ENCODE data around the gene EXD1.
"Not testable (repeated sequence)": the region's sequence is repeated elsewhere in the genome, so short reads cannot be mapped to it uniquely, and the experiment has no call there.

The EXD1 gene

GRCh38 chr15:41153733-41154132, 76.8 kb downstream of the EXD1 start:
- Histone ChIP-seq H3K27me3 (ENCODE audit: control insufficient read depth, insufficient read depth, low read length, poor library complexity, severe bottlenecking) (no peaks in the 10 kb centered on the region), H3K4me3 (ENCODE audit: insufficient read depth, low read depth, low read length) (no peak overlapping the region), H3K27ac (ENCODE audit: insufficient read depth, low read depth, low read length, poor library complexity, severe bottlenecking) (no peak overlapping the region), H3K9me3 (ENCODE audit: control insufficient read depth, low read length) (no peaks in the 10 kb centered on the region), H3K4me1 (ENCODE audit: control insufficient read depth, insufficient read depth, low read length) (no peaks in the 10 kb centered on the region), H3K36me3 (ENCODE audit: control insufficient read depth, insufficient read depth, low read length) (no peaks in the 10 kb centered on the region)
- WGBS, 2 experiments = 93 to 94% methylated on average over 5 of the region's 5 CpGs

GRCh38 chr15:41151451-41152005, 79.0 kb downstream of the EXD1 start:
- Histone ChIP-seq H3K4me1 (ENCODE audit: control insufficient read depth, insufficient read depth, low read length) (no peaks in the 10 kb centered on the region), H3K27ac (ENCODE audit: insufficient read depth, low read depth, low read length, poor library complexity, severe bottlenecking) (no peak overlapping the region), H3K9me3 (ENCODE audit: control insufficient read depth, low read length) (no peaks in the 10 kb centered on the region), H3K27me3 (ENCODE audit: control insufficient read depth, insufficient read depth, low read length, poor library complexity, severe bottlenecking) (no peaks in the 10 kb centered on the region), H3K36me3 (ENCODE audit: control insufficient read depth, insufficient read depth, low read length) (no peaks in the 10 kb centered on the region), H3K4me3 (ENCODE audit: insufficient read depth, low read depth, low read length) (no peak overlapping the region)
- WGBS, 2 experiments = 95 to 96% methylated on average over 37 of the region's 37 CpGs

GRCh38 chr15:41150279-41150678, 80.3 kb downstream of the EXD1 start:
- Histone ChIP-seq H3K4me3 (ENCODE audit: insufficient read depth, low read depth, low read length) (no peak overlapping the region), H3K9me3 (ENCODE audit: control insufficient read depth, low read length) (no peaks in the 10 kb centered on the region), H3K4me1 (ENCODE audit: control insufficient read depth, insufficient read depth, low read length) (no peaks in the 10 kb centered on the region), H3K36me3 (ENCODE audit: control insufficient read depth, insufficient read depth, low read length) (no peaks in the 10 kb centered on the region), H3K27ac (ENCODE audit: insufficient read depth, low read depth, low read length, poor library complexity, severe bottlenecking) (no peak overlapping the region), H3K27me3 (ENCODE audit: control insufficient read depth, insufficient read depth, low read length, poor library complexity, severe bottlenecking) (no peaks in the 10 kb centered on the region)
- 89 to 95% methylated on average over 4 of the region's 4 CpGs for WGBS, 2 experiments

GRCh38 chr15:41148065-41148464, 82.5 kb downstream of the EXD1 start:
- no peaks in the 10 kb centered on the region for H3K36me3 ChIP-seq (ENCODE audit: control insufficient read depth, insufficient read depth, low read length)
- no peaks in the 10 kb centered on the region for H3K9me3 ChIP-seq (ENCODE audit: control insufficient read depth, low read length)
- no peak overlapping the region for H3K4me3 ChIP-seq (ENCODE audit: insufficient read depth, low read depth, low read length)
- no peaks in the 10 kb centered on the region for H3K4me1 ChIP-seq (ENCODE audit: control insufficient read depth, insufficient read depth, low read length)
- H3K27me3 ChIP-seq (ENCODE audit: control insufficient read depth, insufficient read depth, low read length, poor library complexity, severe bottlenecking) = no peaks in the 10 kb centered on the region
- no peak overlapping the region for H3K27ac ChIP-seq (ENCODE audit: insufficient read depth, low read depth, low read length, poor library complexity, severe bottlenecking)
- 91 to 96% methylated on average over 1 to 2 of the region's 2 CpGs for WGBS, 2 experiments

- Histone ChIP-seq H3K4me1 (ENCODE audit: control insufficient read depth, insufficient read depth, low read length) (no peaks in the 10 kb centered on the region), H3K27me3 (ENCODE audit: control insufficient read depth, insufficient read depth, low read length, poor library complexity, severe bottlenecking) (no peaks in the 10 kb centered on the region), H3K4me3 (ENCODE audit: insufficient read depth, low read depth, low read length) (no peak overlapping the region), H3K9me3 (ENCODE audit: control insufficient read depth, low read length) (no peaks in the 10 kb centered on the region), H3K27ac (ENCODE audit: insufficient read depth, low read depth, low read length, poor library complexity, severe bottlenecking) (no peak overlapping the region), H3K36me3 (ENCODE audit: control insufficient read depth, insufficient read depth, low read length) (no peaks in the 10 kb centered on the region)
- 81 to 93% methylated on average over 4 to 5 of the region's 5 CpGs for WGBS, 2 experiments
These were observed 90.9 kb downstream of the EXD1 start for GRCh38 chr15:41139619-41140018.

GRCh38 chr15:41139112-41139511, 91.4 kb downstream of the EXD1 start:
- not testable (repeated sequence) for H3K4me3 ChIP-seq (ENCODE audit: insufficient read depth, low read depth, low read length); H3K36me3 ChIP-seq (ENCODE audit: control insufficient read depth, insufficient read depth, low read length); H3K9me3 ChIP-seq (ENCODE audit: control insufficient read depth, low read length); H3K27me3 ChIP-seq (ENCODE audit: control insufficient read depth, insufficient read depth, low read length, poor library complexity, severe bottlenecking); H3K27ac ChIP-seq (ENCODE audit: insufficient read depth, low read depth, low read length, poor library complexity, severe bottlenecking); H3K4me1 ChIP-seq (ENCODE audit: control insufficient read depth, insufficient read depth, low read length)
- WGBS, 2 experiments = 91 to 97% methylated on average over 7 of the region's 7 CpGs

- 93 to 96% methylated on average over 6 of the region's 6 CpGs for WGBS, 2 experiments
- not testable (repeated sequence) for H3K4me1 ChIP-seq (ENCODE audit: control insufficient read depth, insufficient read depth, low read length); H3K27me3 ChIP-seq (ENCODE audit: control insufficient read depth, insufficient read depth, low read length, poor library complexity, severe bottlenecking); H3K4me3 ChIP-seq (ENCODE audit: insufficient read depth, low read depth, low read length); H3K27ac ChIP-seq (ENCODE audit: insufficient read depth, low read depth, low read length, poor library complexity, severe bottlenecking); H3K36me3 ChIP-seq (ENCODE audit: control insufficient read depth, insufficient read depth, low read length); H3K9me3 ChIP-seq (ENCODE audit: control insufficient read depth, low read length)
These were observed 95.0 kb downstream of the EXD1 start for GRCh38 chr15:41135580-41135979.

- 87 to 90% methylated on average over 10 of the region's 10 CpGs for WGBS, 2 experiments
- H3K27ac ChIP-seq (ENCODE audit: insufficient read depth, low read depth, low read length, poor library complexity, severe bottlenecking) = no peak overlapping the region
- H3K4me3 ChIP-seq (ENCODE audit: insufficient read depth, low read depth, low read length) = no peak overlapping the region
- H3K36me3 ChIP-seq (ENCODE audit: control insufficient read depth, insufficient read depth, low read length) = no peaks in the 10 kb centered on the region
- H3K4me1 ChIP-seq (ENCODE audit: control insufficient read depth, insufficient read depth, low read length) = no peaks in the 10 kb centered on the region
- no peaks in the 10 kb centered on the region for H3K9me3 ChIP-seq (ENCODE audit: control insufficient read depth, low read length)
- H3K27me3 ChIP-seq (ENCODE audit: control insufficient read depth, insufficient read depth, low read length, poor library complexity, severe bottlenecking) = no peaks in the 10 kb centered on the region
These were observed 97.1 kb downstream of the EXD1 start for GRCh38 chr15:41133454-41133853.

Measured in ectodermal cell (in vitro differentiated cells).